NOMO-1 treated with DMSO at 0.1 percent for 48 hours (cell line): ENCODE data around the gene EPHA3.
A peak's percentile ranks its signal among the peaks of the same experiment; 100 is the strongest.

Source experiments
- DNase-seq: peaks from one replicate; lab custom pipeline; 2025; ENCODE audit not compliant: unreplicated experiment; lab: John Stamatoyannopoulos, UW

Gene EPHA3

GRCh38 chr3:89278302-89279025 lies 171.0 kb downstream of the EPHA3 start:
- DNase-seq: no peak

GRCh38 chr3:89280301-89280700 lies 172.9 kb downstream of the EPHA3 start:
- DNase-seq: no peak

DNA sequence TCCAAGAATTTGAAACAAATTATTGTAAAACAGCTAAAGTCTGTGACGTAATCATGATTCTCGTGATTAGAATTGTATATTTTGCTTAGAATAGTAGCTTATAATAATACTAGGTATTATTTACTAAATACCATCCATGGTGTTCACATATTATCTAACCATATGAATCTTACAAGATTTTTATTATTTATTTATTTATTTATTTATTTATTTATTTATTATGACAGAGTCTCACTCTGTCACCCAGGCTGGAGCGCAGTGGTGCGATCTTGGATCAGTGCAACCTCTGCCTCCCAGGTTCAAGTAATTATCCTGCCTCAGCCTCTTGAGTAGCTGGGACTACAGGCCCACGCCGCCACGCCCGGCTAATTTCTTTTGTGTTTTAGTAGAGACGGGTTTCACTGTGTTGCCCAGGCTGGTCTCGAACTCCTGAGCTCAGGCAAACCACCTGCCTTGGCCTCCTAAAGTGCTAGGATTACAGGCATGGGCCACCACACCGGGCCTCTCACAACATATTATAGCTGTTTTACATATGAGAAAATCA lies 173.5 kb downstream of the EPHA3 start:
- DNase-seq: no peak

DNA sequence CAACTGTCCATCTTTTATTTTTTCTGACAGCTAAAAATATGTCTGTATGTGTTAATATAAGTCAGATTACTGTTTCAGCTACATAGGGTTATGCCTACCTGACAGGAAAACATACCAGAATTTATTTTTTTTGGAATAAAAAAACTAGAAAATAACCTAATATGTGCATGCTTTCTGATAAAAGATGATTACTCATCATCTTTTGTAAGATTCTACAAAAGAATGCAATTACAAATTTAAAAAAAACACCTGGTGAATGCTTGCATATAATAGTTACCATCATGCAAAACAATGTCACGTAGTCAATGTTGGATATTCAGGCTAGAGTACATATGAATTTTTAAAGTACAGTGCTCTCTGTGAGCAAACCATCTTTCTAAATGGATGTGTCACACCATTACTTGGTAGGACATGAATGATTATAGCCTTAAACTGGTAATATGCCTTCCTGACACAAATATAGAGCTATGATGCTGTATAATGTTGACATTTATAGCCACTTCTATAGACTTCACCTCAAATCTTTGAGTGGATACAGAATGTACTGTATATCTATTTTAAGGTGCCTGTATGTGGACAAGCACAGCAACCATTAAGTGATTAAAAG lies 180.6 kb downstream of the EPHA3 start:
- no peak for DNase-seq

DNA sequence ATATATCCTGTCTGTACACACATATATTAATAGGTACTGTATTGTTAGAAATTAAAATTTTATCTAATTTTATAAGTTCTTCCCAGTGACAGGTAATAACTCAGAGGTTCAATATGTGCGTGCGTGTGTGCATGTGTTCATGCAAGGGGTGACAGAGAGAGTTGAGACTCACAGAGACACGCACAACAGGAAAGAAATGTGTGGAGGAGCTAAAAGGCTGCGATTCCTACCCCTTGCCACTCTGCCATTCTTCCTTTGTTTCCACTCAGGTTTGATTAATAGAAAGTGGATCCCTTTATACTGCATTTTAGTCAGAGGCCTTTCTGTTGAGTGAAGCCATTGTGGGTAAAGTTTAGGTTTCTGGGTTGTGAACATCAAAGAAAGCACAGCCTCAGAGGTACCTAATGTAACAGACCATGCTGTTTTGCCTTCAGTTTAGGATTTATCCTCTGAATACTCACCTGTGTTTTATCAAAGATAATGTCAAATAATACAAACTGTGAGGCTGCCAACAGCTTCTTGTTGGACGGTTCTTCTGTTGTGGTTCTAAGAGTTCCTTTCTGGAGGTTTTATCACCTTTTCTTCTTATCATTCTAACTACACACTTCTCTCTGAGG lies 182.3 kb downstream of the EPHA3 start:
- DNase-seq: no peak

- no peak for DNase-seq
Observed at GRCh38 chr3:89297199-89297598, 189.8 kb downstream of the EPHA3 start.

DNA sequence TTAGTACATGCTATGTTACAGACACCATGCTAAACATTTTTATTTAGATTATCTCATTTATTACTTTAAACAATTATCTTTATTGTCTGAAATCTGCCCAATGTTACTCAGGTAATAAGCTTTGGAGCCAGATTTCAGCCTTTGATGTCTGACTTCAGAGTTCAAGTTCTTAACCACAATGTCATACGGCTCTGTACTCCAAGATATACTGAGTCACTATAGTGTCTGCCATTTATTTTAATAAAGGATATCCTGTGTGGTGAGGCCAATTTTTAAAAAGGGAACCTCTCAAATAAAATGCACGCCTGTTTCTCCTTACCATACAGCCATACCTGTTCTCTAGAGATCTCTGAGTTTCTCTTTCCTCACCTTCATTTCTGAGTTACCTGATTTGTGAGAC lies 193.1 kb downstream of the EPHA3 start:
- DNase-seq: peak; percentile 26

- no peak for DNase-seq
Observed at GRCh38 chr3:89300981-89301380, 193.6 kb downstream of the EPHA3 start.

- no peak for DNase-seq
Observed at GRCh38 chr3:89303701-89304100, 196.3 kb downstream of the EPHA3 start.

DNA sequence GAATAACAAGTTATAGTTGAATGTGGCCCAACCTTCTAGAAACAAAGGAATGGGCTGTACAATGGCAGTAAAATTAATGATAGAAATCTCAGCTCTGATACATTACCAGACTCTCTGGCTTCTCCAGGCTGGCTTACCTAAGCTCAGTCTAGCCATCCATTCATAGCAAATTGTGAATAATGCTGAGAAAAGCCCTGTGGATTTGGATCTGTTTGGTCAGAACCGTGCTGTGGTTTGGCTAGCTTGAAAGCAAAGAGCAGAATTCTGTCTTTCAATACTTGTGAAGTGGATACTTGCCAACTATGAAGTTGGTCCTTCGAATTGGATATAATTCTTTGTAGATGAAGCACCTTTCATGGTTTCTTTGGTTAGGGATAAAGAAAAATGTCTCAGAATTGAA lies 199.1 kb downstream of the EPHA3 start:
- DNase-seq: no peak

GRCh38 chr3:89311581-89311980 lies 204.2 kb downstream of the EPHA3 start:
- no peak for DNase-seq

GRCh38 chr3:89312141-89312540 lies 204.7 kb downstream of the EPHA3 start:
- no peak for DNase-seq

DNA sequence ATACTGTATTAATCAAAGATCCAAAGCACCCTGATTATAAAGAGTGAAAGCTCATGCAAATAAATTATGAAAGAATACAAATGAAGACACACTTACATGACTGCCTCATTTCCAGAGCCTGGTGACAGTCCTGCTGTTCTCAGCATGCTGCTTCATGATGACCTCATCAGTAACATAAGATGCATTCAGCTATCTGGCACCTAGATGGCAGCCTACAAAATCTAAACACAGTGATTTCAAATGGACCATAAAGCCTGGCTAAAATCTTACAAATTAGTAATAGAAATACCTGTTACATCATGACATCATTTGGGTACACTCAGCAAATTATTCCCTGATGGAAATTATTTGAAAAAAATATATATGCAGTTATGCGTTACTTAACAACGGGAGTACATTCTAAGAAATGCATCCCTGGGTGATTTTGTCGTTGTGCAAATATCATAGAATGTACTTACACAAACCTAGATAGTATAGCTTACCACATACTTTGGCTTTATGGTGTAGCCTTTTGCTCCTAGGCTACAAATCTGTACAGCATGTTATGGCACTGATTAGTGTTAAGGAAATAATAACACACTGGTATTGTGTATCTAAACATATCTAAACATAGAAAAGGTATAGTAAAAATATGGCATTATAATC lies 207.2 kb downstream of the EPHA3 start:
- DNase-seq: no peak

- DNase-seq: no peak
Observed at GRCh38 chr3:89315750-89316470, 208.5 kb downstream of the EPHA3 start.

DNA sequence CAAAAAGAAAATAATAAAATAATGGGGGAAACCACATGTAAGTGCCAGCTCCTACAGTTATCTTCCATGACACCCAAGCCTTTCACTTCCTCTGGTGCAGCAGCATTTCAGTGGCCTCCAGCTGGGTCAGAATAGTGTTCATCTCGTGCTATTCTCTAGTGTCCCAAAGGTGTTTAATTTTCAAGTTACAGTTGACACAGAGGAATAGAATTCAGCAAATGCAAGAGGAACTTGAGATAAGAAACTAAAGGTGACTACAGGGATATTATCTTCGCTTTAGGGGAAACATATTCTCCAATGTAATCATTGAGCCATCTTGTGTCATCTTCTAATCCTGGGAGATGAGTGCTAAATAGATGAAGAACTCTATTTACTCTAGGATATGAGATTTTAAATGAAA lies 212.8 kb downstream of the EPHA3 start:
- no peak for DNase-seq

DNA sequence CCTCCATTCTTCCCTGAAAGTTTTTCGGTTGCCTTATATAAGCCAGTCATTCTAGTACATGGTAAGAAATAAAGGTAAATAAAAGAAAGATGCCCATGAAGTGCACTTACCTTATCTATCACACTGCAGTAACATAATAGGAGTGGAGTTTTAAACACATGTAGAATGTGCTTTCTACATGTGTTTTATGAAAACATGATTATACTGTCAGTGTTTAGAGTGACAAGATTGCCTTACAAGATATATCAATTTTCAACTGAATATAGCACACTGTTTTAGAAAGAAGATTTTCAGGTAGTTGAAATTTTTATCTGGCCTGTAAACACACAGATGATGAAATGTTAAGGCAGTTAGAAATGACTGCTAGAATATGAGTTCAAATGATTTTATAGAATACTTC lies 219.6 kb downstream of the EPHA3 start:
- no peak for DNase-seq

DNA sequence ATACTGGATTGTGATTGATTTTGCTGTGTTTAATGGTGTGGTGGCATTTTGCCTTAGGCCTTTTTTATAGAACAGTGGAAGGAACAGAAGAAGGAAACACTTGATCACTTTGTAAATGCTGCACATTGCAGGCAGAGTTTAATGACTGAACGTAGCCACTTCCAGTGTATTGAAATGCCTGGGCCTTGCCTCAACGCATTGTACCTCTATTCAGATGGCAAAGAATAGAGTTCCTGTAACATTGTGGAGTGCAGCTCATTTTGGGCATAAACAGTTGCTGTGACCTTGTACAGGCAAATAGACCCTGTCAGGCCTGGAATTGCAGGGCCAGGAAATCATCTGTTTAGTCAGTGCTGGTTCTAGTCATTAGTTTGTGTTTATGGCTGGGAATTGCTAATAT lies 225.0 kb downstream of the EPHA3 start:
- no peak for DNase-seq

DNA sequence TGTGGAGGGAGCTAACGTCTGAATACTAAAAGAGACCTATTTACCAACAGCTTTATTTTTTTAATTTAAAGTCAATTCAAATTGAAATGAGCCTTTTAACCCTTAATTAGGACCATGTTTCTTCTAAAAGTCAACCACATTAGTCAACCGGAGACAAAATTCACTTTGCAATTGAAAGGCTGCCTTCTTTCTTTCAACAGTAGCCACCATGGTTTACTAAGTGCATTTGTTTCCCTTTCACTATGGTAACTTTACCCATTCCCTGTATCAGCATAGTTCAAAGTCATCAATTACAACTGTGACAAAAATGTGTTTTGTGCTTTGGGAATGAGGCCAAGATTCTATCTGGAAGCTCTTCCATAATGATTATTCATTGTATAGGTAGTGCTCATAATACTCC lies 225.4 kb downstream of the EPHA3 start:
- no peak for DNase-seq

- no peak for DNase-seq
Observed at GRCh38 chr3:89335693-89336092, 228.3 kb downstream of the EPHA3 start.

DNA sequence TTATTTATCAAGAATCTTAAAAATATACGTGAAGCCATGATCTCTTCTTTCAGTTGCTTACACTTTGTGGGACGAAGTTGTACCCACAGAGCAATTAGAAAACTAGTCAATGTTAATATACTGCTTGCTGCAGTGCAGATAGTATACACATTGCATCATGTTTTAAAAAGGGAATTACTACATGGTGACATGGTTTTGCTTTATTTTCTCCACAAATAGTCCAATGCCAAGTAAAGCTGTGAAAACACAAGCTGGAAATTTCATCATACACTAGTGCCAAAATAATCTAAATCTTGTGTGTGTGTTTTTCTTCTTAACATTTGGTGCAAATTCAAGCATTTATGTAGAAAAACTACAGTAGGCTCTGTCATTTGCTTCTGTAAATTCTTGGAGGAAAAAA lies 233.0 kb downstream of the EPHA3 start:
- DNase-seq: no peak

DNA sequence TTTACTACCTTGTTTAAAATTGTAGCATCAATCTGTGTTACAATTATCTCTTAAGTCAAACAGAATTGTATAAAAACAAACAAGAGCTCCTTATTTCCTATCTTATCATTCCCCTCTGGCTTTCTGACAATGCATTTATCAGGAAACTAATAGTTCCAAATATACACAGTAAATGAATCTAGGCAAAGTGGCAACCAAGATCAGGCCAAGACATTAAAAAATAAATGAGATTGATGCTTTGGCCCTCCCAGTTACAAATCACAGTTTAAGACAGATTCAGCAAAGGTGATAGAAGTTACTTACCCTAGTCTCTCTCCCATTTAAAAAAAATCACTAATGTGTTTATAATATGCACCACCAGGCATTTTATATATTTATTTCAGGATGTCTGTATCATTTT lies 236.7 kb downstream of the EPHA3 start:
- no peak for DNase-seq
